ENCODE results near the gene IL37.

The IL37 gene

GRCh38 chr2:112959109-112959812, 48.3 kb downstream of the IL37 start:
- DNase-seq (ENCODE audit: low read depth, low spot score) = peak; percentile 17

GRCh38 chr2:112960230-112960825, 49.4 kb downstream of the IL37 start:
- DNase-seq (ENCODE audit: low read depth, low spot score) = no peak

GRCh38 chr2:112962308-112963175, 51.6 kb downstream of the IL37 start:
- no peak for DNase-seq (ENCODE audit: low read depth, low spot score)

- no peak for DNase-seq (ENCODE audit: low read depth, low spot score)
Observed at GRCh38 chr2:112967023-112967422, 56.1 kb downstream of the IL37 start.
